Measurements from ENCODE around the gene ACSM2B. TPM values are rescaled to one million over a fixed set of nuclear protein-coding genes. Genes with fewer than 3 reads are reported as not detected.
A peak's percentile ranks its signal among the peaks of the same experiment; 100 is the strongest.
"Not testable (repeated sequence)": the region's sequence is repeated elsewhere in the genome, so short reads cannot be mapped to it uniquely, and the experiment has no call there.

Gene ACSM2B
- total and polyA plus RNA-seq, 8 donors, result 0.20 to 1.8 TPM; not detected in 6

DNA sequence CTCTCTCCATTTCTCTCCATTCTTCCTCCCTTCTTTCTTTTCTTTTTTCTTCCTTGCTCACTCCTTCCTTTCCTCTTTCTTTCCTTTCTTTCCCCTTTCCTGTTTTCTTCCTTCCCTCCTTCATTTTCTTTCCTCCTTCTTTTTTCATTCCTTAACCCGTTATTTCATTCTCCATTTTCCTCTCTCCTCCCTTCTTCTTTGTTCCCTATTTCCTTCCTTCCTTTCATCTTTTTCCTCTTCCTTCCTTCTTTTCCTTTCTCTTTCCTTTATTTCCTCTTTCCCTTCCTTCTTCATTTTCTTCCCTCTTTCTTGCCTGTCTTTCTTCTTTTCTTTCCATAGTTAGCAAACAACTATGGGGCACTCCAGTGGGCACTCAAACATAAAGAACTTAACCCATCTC lies 16.6 kb upstream of the ACSM2B start:
- H3K4me3 ChIP-seq; H3K36me3 ChIP-seq; H3K4me1 ChIP-seq; H3K9me3 ChIP-seq; H3K27me3 ChIP-seq; intact Hi-C loops (cut with DNase I; ENCODE audit: low total_unique reads); H3K27ac ChIP-seq; DNase-seq: not testable (repeated sequence)
- WGBS, 5 donors, result 67 to 87% (median 81%) methylated on average over 1 of the region's 1 CpG

DNA sequence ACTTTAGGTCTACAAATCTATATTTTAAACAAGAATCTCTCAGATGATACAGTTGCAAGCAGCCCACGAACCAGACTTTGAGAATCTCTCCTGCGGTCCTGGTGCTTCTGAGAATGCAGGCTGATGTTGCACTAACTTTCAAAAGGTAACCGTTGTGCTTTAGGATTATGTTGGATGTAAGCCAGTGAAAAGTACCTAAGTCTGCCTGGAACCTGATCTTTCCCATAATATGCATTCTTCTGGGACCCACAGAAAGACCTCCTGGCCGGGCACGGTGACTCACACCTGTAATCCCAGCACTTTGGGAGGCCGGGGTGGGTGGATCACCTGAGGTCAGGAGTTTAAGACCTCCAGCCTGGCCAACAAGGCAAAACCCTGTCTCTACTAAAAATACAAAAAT lies 13.3 kb upstream of the ACSM2B start:
- H3K27me3 ChIP-seq; DNase-seq; H3K36me3 ChIP-seq; intact Hi-C loops (cut with DNase I; ENCODE audit: low total_unique reads); H3K4me3 ChIP-seq; H3K4me1 ChIP-seq; H3K9me3 ChIP-seq: not testable (repeated sequence)
- 80 to 100% (median 84%) methylated on average over 3 to 6 of the region's 6 CpGs for WGBS, 5 donors
- peak overlapping the region in 1 of 5 donors; percentile 38 for H3K27ac ChIP-seq

DNA sequence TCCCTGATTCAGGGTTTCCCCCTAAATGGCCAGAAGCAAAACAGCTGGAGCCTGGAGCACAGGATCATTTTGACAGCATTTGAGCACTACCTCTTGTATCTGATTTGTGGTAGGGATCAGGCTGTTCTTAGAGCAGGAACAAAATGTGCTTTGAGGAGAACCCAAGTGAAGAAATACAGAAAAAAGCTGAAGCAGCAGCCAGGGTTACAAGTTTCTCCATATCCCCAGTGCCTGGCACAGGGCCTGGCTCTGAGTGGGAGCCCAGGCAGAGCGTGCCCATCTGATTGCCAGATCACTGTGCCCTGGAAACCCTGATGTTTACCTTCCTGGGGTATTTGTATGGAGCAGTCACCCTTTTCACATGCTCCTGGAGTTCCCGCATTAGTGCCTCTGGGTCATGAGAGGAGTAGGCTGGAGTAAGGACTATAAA lies 11.5 kb upstream of the ACSM2B start:
- H3K9me3 ChIP-seq; H3K4me3 ChIP-seq; H3K4me1 ChIP-seq; intact Hi-C loops (cut with DNase I; ENCODE audit: low total_unique reads); H3K36me3 ChIP-seq; H3K27me3 ChIP-seq: not testable (repeated sequence)
- WGBS, 5 donors, result 14 to 39% (median 23%) methylated on average over 1 to 2 of the region's 2 CpGs
- peak in 2 of 3 donors; percentile 58 to 85 for TF ChIP-seq POLR2AphosphoS5 (IDR thresholded peaks at IDR 0.05)
- peak; percentile 95 for TF ChIP-seq EP300 (IDR thresholded peaks at IDR 0.05)
- DNase-seq, result peak; percentile 1 to 79
- peak overlapping the region in 3 of 5 donors; percentile 61 to 77 (median 68) for H3K27ac ChIP-seq

DNA sequence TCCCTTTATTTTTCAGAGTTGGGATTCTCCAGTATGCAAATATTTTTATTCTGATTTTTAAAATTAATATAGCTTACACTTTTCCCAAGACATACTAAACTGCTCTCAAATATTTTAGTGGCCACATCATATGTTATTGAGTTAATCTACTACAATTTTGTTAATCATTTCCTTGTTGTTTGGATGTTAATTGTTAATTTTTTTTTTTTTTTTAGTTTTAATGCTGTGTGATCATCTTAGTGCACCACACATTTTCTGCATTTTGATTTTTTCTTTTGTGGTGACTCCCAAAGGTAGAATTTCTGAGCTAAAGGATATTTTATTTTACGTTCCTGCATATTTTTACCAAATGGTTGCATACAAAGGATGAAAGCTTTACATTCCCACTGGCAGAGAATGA lies 10.5 kb upstream of the ACSM2B start:
- H3K4me1 ChIP-seq; DNase-seq; H3K36me3 ChIP-seq; intact Hi-C loops (cut with DNase I; ENCODE audit: low total_unique reads); H3K27me3 ChIP-seq; H3K4me3 ChIP-seq; H3K9me3 ChIP-seq: not testable (repeated sequence)
- 82 to 95% (median 88%) methylated on average over 1 of the region's 1 CpG for WGBS, 5 donors
- H3K27ac ChIP-seq, result peak overlapping the region; percentile 65 to 84 (median 80)

DNA sequence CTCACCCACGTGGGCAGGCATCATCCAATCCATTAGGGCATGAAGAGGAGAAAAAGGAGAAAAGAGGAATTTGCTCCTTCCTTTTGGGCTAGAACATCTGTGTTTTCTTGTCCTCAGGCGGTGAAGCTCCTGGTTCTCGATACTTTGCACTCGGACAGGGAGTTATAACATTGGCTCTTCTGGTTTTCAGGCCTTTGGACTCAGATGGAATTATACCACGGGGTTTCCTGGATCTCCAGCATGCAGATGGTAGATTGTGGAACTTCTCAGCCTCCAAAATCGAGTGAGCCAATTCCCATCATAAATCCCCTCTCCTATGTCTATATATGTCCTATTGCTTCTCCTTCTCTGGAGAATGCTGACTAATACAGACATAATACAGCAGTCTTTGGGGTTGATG lies 9.9 kb upstream of the ACSM2B start:
- intact Hi-C loops (cut with DNase I; ENCODE audit: low total_unique reads); H3K4me1 ChIP-seq; H3K9me3 ChIP-seq; H3K4me3 ChIP-seq; H3K27me3 ChIP-seq; DNase-seq; H3K36me3 ChIP-seq: not testable (repeated sequence)
- peak overlapping the region in 2 of 5 donors; percentile 13 to 80 for H3K27ac ChIP-seq
- WGBS, 5 donors, result 69 to 86% (median 73%) methylated on average over 5 to 6 of the region's 6 CpGs

DNA sequence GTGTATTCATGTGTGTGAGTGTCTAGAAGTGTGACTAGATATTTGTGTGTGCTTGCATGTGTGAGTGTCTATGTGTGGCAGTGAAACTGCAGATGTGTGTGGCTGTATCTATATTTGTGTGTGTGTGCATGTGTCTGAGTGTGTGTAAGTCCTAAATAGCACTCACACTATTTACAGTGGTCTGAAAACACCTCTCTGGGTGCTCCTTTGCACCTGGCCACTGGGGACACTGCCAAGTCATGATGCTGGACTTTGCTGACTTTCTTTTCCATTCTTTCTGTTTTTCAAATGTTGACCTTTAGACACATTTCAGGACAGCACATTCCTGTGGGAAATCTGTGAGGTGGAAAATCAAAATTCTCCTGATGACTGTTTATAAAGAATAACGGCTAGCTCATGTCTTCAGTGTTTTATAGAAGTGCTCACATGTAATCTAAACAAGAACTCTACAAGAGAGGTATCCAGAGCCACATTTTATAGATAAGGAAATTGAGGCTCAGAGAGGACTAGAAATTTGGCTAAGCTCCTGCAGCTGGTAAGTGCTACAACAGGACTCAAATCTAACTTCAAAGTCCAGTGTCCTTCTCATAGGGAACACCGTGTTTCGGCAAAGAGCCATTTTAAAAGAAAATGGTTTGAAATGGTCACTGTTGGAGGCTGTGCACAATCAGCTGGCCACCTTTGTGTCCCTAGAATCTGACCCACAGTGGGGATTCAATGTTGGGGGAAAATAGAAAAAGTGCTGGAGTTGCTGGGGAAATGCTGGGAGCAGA lies 4.5 kb upstream of the ACSM2B start:
- H3K27me3 ChIP-seq; H3K4me1 ChIP-seq; H3K4me3 ChIP-seq; H3K9me3 ChIP-seq; DNase-seq; intact Hi-C loops (cut with DNase I; ENCODE audit: low total_unique reads); H3K36me3 ChIP-seq; H3K27ac ChIP-seq: not testable (repeated sequence)
- no CpG with 5 or more reads among the region's 3 CpGs for WGBS, 5 donors

DNA sequence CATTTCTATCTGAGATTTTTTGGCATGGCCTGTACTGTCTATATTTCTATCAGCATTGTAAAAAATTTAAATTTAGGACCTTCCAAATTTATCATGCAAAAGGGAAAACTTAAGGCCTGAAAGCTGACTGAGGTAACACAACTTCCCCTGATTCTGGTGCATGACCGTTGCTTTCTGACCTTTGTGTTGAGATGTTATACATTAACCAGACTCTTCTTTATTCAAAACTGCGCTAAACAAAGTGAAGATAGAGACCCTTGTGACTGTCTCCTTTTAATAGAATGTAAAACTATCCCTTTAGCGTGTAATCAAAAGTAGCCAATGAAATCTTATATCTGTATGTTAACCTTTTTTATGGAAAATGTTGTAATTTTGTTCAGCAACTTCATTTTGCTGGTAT lies 1.9 kb upstream of the ACSM2B start:
- H3K36me3 ChIP-seq; intact Hi-C loops (cut with DNase I; ENCODE audit: low total_unique reads); H3K9me3 ChIP-seq; H3K4me3 ChIP-seq; DNase-seq; H3K4me1 ChIP-seq; H3K27me3 ChIP-seq; H3K27ac ChIP-seq: not testable (repeated sequence)
- 48 to 77% (median 56%) methylated on average over 1 to 2 of the region's 3 CpGs for WGBS, 5 donors

DNA sequence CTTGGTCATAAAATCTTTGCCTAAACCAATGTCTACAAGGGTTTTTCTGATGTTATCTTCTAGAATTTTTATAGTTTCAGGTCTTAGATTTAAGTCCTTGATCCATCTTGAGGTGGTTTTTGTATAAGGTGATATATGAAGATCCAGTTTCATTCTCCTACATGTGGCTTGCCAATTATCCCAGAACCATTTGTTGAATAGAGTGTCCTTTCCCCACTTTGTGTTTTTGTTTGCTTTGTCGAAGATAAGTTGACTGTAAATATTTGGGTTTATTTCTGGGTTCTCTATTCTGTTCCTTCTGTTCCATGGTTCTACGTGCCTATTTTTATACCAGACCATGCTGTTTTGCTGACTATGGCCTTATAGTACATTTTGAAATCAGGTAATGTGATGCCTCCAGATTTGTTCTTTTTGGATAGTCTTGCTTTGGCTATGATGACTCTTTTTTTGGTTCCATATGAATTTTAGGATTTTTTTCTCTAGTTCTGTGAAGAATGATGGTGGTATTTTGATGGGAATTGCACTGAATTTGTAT lies 7.0 kb downstream of the ACSM2B start:
- H3K36me3 ChIP-seq; H3K27ac ChIP-seq; intact Hi-C loops (cut with DNase I; ENCODE audit: low total_unique reads); DNase-seq; H3K4me3 ChIP-seq; H3K27me3 ChIP-seq; H3K4me1 ChIP-seq; H3K9me3 ChIP-seq: not testable (repeated sequence)
- WGBS, 5 donors, result 42 to 75% (median 56%) methylated on average over 2 of the region's 2 CpGs

Data from stomach (tissue), 9 donors.